Effector memory CD8-positive, alpha-beta T cell (primary cell): Measurements from ENCODE around the gene CCPG1.
"Not testable (repeated sequence)": the region's sequence is repeated elsewhere in the genome, so short reads cannot be mapped to it uniquely, and the experiment has no call there.

Source experiments
- ATAC-seq: fragments of 150-1000 bp; cut with Tn5 transposase; replicated peaks from 2 replicates; pipeline ENCODE4 v1.10.0; 2021; ENCODE audit warnings: mild to moderate bottlenecking, moderate library complexity
- DNase-seq, 3 experiments: peaks; one replicate each; pipeline ENCODE4 v3.0.0; 2021
- H3K27ac Mint-ChIP-seq, 2 donors: one replicate each; pipeline ENCODE4 v1.8.0; 2022; ENCODE audit warnings: mild to moderate bottlenecking in 2 of 2, mixed read lengths in 2 of 2, moderate library complexity in 2 of 2
- H3K27me3 Mint-ChIP-seq, 2 donors: one replicate each; pipeline ENCODE4 v1.8.0; 2022; ENCODE audit warnings: mixed read lengths in 2 of 2
- H3K36me3 Mint-ChIP-seq: one replicate; pipeline ENCODE4 v1.8.0; 2022; ENCODE audit warnings: mild to moderate bottlenecking, moderate library complexity, mixed read lengths; ENCODE audit not compliant: insufficient read depth
- H3K4me1 Mint-ChIP-seq, 2 donors: one replicate each; pipeline ENCODE4 v1.8.0; 2022; ENCODE audit warnings: low read depth in 2 of 2, mixed read lengths in 2 of 2
- H3K4me3 Mint-ChIP-seq, 2 donors: one replicate each; pipeline ENCODE4 v1.8.0; 2022; ENCODE audit warnings: mild to moderate bottlenecking in 2 of 2, mixed read lengths in 2 of 2, moderate library complexity in 2 of 2
- H3K9me3 Mint-ChIP-seq, 2 donors: one replicate each; pipeline ENCODE4 v1.8.0; 2022; ENCODE audit warnings: mixed read lengths in 2 of 2

CCPG1 gene

DNA sequence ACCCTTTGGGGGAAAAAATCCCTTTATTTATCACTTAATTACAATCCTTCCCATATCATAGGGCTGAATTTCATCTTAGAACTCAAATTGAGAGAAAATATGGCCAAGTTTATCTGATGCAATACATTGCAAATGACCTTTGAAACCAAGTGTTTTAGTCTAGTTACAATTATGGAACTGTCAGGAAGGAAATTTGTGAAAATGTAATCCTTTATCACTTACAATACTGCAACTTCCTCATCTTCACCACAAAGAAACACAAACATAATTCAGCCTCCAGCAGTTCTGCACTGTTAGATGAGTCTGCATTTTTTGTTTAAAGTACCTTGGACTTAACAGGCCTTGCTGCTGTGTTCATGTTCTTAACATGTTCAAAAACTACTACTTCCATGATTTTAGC lies 4.6 kb downstream of the CCPG1 start:
- H3K27me3 Mint-ChIP-seq, result no peaks in the 10 kb centered on the region
- H3K4me3 Mint-ChIP-seq, result peak overlapping the region in 1 of 2 donors; percentile 48
- peaks cover 29 to 53% of the 10 kb centered on the region in 2 donors for H3K4me1 Mint-ChIP-seq
- peak overlapping the region in 1 of 2 donors; percentile 83 for H3K27ac Mint-ChIP-seq
- H3K9me3 Mint-ChIP-seq, result no peaks in the 10 kb centered on the region
- no peak for ATAC-seq
- peaks cover 11% of the 10 kb centered on the region for H3K36me3 Mint-ChIP-seq
- DNase-seq, result no peak

DNA sequence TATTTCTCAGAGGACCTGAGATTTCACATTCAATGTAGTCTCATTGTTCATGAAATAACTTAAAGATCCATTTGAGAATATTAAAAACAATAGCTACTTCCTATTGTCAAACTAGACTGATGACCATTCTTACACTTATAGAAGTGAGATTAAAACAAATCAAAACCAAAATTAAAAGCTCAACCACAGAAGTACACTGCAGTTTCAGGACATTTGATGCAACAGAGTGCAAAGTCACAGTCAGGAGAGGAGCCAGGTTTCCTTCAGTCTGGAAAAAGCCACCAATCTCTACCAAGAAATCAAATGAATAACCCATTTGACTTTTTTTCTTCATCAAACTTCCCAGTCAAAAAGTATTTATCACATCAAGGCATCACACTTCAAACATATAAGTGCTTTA lies 5.5 kb downstream of the CCPG1 start:
- no peaks in the 10 kb centered on the region for H3K27me3 Mint-ChIP-seq
- H3K27ac Mint-ChIP-seq, result peak overlapping the region in 1 of 2 donors; percentile 83
- H3K4me1 Mint-ChIP-seq, result peaks cover 28 to 51% of the 10 kb centered on the region in 2 donors
- no peak for ATAC-seq
- no peak for DNase-seq
- peaks cover 3% of the 10 kb centered on the region for H3K36me3 Mint-ChIP-seq
- H3K4me3 Mint-ChIP-seq, result peak overlapping the region; percentile 40 to 45
- no peaks in the 10 kb centered on the region for H3K9me3 Mint-ChIP-seq

DNA sequence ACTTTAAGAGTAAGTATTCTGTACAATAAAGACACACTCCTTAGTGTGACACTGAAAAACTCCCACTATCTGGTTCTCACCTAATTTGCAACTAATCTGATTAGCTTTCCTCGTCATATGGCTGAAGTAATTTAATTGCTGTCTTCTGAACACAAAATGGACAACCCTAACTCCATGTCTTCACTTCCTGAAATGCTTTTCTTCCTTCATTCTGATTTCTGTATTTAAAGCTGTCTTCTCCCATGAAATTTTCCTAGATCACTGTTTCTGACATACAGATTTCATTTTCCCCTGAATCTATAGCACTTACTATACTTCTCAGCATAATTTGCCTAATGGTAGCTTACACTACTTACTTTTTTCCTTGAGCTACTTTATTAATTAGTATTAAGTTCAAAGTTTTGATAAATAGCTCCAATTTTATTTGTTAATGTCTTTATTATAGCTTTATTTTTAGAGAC lies 6.3 kb downstream of the CCPG1 start:
- H3K36me3 Mint-ChIP-seq, result peaks cover 9% of the 10 kb centered on the region
- no peak for ATAC-seq
- H3K27ac Mint-ChIP-seq, result no peak overlapping the region
- H3K4me3 Mint-ChIP-seq, result no peak overlapping the region
- H3K9me3 Mint-ChIP-seq, result no peaks in the 10 kb centered on the region
- DNase-seq, result no peak
- peaks cover 24 to 51% of the 10 kb centered on the region in 2 donors for H3K4me1 Mint-ChIP-seq
- H3K27me3 Mint-ChIP-seq, result no peaks in the 10 kb centered on the region

DNA sequence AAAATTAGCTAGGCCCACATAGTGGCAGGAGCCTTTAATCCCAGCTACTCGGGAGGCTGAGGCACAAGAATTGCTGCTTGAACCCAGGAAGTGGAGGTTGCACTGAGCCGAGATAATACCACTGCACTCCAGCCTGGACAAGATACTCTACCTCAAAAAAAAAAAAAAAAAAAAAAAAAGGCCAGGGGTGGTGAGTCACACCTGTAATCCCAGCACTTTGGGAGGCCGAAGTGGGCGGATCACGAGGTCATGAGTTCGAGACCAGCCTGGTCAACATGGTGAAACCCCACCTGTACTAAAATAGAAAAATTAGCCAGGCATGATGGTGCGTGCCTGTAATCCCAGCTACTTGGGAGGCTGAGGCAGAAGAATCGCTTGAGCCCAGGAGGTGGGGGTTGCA lies 8.1 kb downstream of the CCPG1 start:
- H3K9me3 Mint-ChIP-seq, H3K27ac Mint-ChIP-seq, DNase-seq, ATAC-seq, H3K27me3 Mint-ChIP-seq, H3K4me3 Mint-ChIP-seq: not testable (repeated sequence)
- Mint-ChIP-seq H3K4me1 (peaks cover 30 to 58% of the 10 kb centered on the region in 2 donors), H3K36me3 (peaks cover 12% of the 10 kb centered on the region)

DNA sequence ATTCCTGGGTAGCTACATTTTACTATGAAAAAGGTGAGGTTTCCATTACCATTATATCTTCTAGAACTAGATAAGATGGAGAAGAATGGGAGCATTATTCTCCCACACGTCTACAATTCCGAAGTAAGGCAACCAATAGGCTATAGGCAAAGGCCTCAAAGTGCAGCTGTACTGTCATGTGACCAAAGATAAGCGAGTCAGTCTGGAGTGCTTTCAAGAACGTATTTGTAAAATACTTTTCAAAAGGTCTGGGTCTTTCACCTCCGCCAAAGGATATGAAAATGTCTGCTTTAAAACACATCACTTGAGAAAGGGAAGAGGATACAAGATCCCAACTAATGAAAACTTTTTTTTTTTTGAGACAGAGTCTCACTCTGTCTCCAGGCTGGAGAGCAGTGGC lies 9.9 kb downstream of the CCPG1 start:
- Mint-ChIP-seq H3K27me3 (no peaks in the 10 kb centered on the region), H3K4me3 (no peak overlapping the region), H3K4me1 (peaks cover 32 to 64% of the 10 kb centered on the region in 2 donors), H3K9me3 (no peaks in the 10 kb centered on the region), H3K36me3 (peaks cover 15% of the 10 kb centered on the region), H3K27ac (no peak overlapping the region)
- ATAC-seq, result no peak
- DNase-seq, result no peak

DNA sequence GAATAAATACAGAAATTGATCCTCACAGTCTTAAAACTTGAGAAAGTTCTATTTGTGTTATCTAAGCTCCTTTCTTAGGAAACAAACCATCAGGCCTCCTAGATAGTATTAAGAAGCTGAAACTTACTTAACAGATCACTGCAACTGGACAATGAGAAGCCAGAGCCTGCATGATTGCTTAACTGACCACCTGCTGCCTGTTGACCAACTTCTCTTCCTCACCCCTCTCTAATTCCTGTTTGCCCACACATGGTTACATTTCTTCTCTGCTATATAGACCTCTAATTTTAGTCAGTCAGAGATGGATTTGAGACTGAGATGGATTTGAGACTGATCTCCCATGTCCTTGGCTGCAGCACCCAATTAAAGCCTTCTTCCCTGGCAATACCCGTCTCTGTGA lies 13.5 kb downstream of the CCPG1 start:
- Mint-ChIP-seq H3K4me3 (no peak overlapping the region), H3K27ac (peak overlapping the region in 1 of 2 donors; percentile 60), H3K4me1 (peaks cover 16 to 60% of the 10 kb centered on the region in 2 donors), H3K36me3 (peaks cover 20% of the 10 kb centered on the region), H3K27me3 (no peaks in the 10 kb centered on the region), H3K9me3 (no peaks in the 10 kb centered on the region)
- DNase-seq (no peak), ATAC-seq (no peak)

DNA sequence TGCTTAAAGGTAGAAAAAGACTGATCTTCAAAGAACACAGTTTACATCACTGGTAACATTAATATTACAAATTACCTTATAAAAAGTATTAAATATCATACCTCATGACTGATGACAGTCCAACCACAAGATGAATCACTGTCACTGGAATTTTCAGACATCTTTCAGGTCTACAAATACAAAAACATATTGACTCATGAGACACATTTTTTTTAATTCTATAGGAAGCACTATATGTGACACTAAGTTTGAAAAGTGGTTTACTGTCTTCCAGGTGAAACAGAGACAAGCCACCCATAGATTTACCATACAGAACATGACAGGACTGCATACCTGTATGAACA lies 18.9 kb downstream of the CCPG1 start:
- H3K36me3 Mint-ChIP-seq, result peaks cover 46% of the 10 kb centered on the region
- H3K27ac Mint-ChIP-seq, result no peak overlapping the region
- ATAC-seq, result no peak
- no peaks in the 10 kb centered on the region for H3K27me3 Mint-ChIP-seq
- H3K4me1 Mint-ChIP-seq, result peaks cover 4 to 23% of the 10 kb centered on the region in 2 donors
- no peaks in the 10 kb centered on the region for H3K9me3 Mint-ChIP-seq
- no peak overlapping the region for H3K4me3 Mint-ChIP-seq
- DNase-seq, result no peak

DNA sequence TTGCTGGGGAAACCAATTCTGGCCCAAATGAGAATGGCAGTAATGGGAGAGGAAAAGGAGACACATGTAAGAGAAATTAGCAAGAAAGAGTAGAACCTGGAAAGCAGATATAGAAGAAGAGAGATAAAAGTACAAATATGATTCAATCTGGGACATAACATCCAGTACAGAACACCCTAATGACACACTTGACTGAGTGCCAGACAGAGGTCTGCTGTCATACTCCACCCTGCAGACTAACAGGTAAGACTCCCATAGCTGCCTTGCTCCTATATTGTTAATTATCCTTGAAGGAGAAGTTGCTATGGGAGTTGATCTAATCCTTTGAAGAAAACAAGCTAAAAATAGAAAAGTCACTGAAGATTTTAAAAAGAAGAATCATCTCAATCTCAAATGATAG lies 21.1 kb downstream of the CCPG1 start:
- no peak overlapping the region for H3K4me3 Mint-ChIP-seq
- H3K9me3 Mint-ChIP-seq, result no peaks in the 10 kb centered on the region
- no peak overlapping the region for H3K27ac Mint-ChIP-seq
- H3K27me3 Mint-ChIP-seq, result no peaks in the 10 kb centered on the region
- peaks cover 0 to 23% of the 10 kb centered on the region in 2 donors for H3K4me1 Mint-ChIP-seq
- DNase-seq (no peak), ATAC-seq (no peak)
- H3K36me3 Mint-ChIP-seq, result peaks cover 44% of the 10 kb centered on the region

DNA sequence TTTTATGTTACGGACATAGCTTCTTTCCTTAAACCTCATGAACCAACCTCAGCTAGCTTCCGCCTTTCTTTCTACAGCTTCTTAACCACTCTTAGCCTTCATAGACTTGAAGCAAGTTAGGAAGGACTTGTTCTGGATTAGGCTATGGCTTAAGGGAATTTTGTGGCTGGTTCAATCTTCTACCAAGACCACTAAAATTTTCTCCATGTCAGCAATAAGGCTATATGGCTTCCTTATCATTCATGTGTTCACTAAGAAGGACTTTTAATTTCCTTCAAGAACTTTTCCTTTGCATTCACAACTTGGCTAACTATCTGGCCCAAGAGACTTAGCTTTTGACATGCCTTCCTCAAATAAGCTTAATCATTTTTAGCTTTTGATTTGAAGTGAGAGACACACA lies 24.5 kb downstream of the CCPG1 start:
- Mint-ChIP-seq H3K27ac (no peak overlapping the region), H3K36me3 (peaks cover 51% of the 10 kb centered on the region), H3K27me3 (no peaks in the 10 kb centered on the region), H3K4me1 (peaks cover 0 to 12% of the 10 kb centered on the region in 2 donors), H3K9me3 (no peaks in the 10 kb centered on the region), H3K4me3 (no peak overlapping the region)
- ATAC-seq, result no peak
- DNase-seq, result no peak

DNA sequence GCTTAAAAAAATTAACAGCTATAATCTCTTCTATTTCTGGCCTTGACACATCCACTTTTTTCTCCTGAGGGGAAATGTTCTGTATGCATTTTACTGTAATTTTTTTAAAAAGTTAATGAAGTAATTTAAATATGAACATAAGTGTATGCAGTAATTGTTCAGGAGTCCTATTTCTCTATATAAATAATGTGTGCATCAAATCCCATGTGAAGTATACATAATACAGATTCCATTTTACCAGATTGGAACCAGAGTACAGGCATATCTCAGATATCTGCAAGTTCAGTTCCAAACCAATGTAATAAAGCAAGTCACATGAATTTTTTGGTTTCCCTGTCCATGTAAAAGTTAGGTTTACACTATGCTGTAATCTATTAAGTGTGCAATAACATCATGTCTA lies 26.6 kb downstream of the CCPG1 start:
- Mint-ChIP-seq H3K4me1 (peaks cover 0 to 12% of the 10 kb centered on the region in 2 donors), H3K27ac (no peak overlapping the region), H3K9me3 (no peaks in the 10 kb centered on the region), H3K27me3 (no peaks in the 10 kb centered on the region), H3K4me3 (no peak overlapping the region), H3K36me3 (peaks cover 56% of the 10 kb centered on the region)
- no peak for ATAC-seq
- DNase-seq, result no peak

DNA sequence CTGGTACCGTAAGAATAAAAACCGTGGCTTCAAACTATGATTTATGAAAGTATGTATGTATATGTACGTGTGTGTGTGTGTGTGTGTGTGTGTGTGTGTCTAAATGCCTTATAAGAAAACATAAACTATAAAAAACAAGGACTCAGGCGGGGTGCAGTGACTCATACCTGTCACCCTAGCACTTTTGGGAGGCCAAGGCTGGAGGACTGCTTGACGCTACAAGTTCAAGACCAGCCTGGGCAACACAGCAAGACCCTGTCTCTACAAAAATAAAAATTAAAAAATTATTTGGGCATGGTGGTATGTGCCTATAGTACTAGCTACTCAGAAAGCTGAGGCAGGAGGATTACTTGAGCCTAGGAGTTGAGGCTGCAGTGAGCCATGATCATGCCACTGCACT lies 29.1 kb downstream of the CCPG1 start:
- H3K27me3 Mint-ChIP-seq, result no peaks in the 10 kb centered on the region
- peaks cover 59% of the 10 kb centered on the region for H3K36me3 Mint-ChIP-seq
- H3K27ac Mint-ChIP-seq, result no peak overlapping the region
- ATAC-seq (no peak), DNase-seq (no peak)
- no peak overlapping the region for H3K4me3 Mint-ChIP-seq
- peaks cover 0 to 11% of the 10 kb centered on the region in 2 donors for H3K4me1 Mint-ChIP-seq
- no peaks in the 10 kb centered on the region for H3K9me3 Mint-ChIP-seq

DNA sequence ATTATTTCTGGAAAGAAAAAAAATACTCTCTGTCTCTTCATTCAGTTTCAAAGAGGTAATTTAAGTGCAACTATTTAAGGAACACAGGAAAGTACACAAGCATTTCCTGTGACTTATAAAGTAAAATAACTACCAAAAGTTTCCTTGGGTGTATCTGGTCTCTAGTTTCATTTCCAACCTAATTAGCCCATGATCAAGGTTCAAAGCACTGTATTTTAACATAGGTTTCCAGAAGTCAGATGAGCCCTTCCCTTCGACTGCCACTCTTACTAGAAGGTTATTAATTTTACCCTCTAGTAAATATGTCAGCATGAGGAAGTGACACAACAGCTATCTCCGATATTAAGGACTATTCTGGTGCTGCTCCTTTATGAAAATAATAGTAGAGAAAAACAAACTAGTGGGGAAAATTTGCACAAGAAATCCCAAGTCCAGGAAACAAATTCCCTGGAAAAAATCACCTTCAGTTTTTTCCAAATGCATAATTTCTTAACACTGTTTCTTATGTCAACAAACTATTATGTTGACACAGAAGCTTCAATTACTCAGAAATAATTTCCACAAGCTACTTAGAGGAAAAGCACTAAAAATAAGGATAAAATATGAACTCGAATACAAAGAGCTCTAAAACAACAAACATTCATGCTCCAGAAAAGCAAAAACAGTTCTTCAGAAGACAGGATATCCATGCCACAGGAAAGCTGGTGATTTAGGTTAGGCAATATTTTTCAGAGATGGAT lies 35.3 kb downstream of the CCPG1 start:
- H3K36me3 Mint-ChIP-seq, result peaks cover 78% of the 10 kb centered on the region

DNA sequence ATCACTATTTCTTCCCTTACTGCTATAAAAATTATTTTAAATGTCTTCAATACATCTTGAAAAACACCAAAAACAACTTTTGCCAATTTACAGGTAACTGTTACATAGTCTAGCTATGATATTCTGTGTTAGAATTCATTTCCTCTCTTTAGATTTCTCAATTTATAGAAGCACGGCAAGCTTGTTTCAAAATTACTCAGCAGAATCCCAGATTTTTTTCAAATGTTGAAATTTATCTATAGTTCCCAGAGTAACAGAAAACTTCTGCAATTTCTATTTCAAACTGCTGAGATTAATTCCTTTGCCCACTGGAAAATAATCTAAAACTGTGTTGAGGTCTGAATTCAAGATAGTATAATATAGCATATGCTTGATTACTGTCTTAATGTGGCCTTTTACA lies 41.2 kb downstream of the CCPG1 start:
- no peak overlapping the region for H3K4me3 Mint-ChIP-seq
- no peaks in the 10 kb centered on the region for H3K4me1 Mint-ChIP-seq
- H3K36me3 Mint-ChIP-seq, result peaks cover 48% of the 10 kb centered on the region
- no peak for DNase-seq
- H3K27ac Mint-ChIP-seq, result no peak overlapping the region
- ATAC-seq, result no peak
- H3K9me3 Mint-ChIP-seq, result no peaks in the 10 kb centered on the region
- no peaks in the 10 kb centered on the region for H3K27me3 Mint-ChIP-seq

More for the DNA sequence above, 35.3 kb downstream of the CCPG1 start:
- Mint-ChIP-seq H3K27ac (peak overlapping the region in 1 of 2 donors; percentile 65), H3K4me3 (no peak overlapping the region), H3K9me3 (no peaks in the 10 kb centered on the region), H3K4me1 (no peaks in the 10 kb centered on the region), H3K27me3 (no peaks in the 10 kb centered on the region)
- no peak for ATAC-seq
- no peak for DNase-seq

DNA sequence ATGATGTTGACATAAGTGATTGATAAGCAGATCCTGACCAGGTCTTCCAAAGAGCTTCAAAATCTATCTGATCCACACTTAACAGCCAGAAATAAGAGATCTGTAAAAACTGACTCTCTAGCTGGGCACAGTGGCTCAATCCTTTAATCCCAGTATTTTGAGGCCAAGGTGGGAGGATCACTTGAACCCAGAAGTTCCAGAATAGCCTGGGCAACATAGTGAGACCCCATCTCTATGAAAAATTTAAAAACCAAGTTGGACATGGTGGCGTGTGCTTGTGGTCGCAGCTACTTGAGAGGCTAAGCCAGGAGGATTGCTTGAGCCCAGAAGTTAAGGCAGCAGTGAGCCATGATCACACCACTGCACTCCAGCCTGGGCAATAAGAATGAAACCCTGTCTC lies 45.5 kb downstream of the CCPG1 start:
- no peak for ATAC-seq
- peak overlapping the region in 1 of 2 donors; percentile 51 for H3K27ac Mint-ChIP-seq

More for the DNA sequence above, 45.5 kb downstream of the CCPG1 start:
- no peaks in the 10 kb centered on the region for H3K27me3 Mint-ChIP-seq
- H3K4me3 Mint-ChIP-seq, result no peak overlapping the region
- H3K4me1 Mint-ChIP-seq, result peaks cover 0 to 3% of the 10 kb centered on the region in 2 donors
- no peaks in the 10 kb centered on the region for H3K9me3 Mint-ChIP-seq
- DNase-seq, result no peak
- peaks cover 22% of the 10 kb centered on the region for H3K36me3 Mint-ChIP-seq
